Esophagus muscularis mucosa (tissue), 3 donors: Measurements from ENCODE around the gene HAGHL.

ENCODE experiments used
- POLR2A ChIP-seq: fragments of 450-650 bp; IDR thresholded peaks from one replicate; pipeline ENCODE4 v1.6.1; 2017; ENCODE audit warnings: antibody characterized with exemption, moderate library complexity, mild to moderate bottlenecking, low read depth
- POLR2AphosphoS5 ChIP-seq, 2 donors: sonication (generic); formaldehyde crosslinking; IDR thresholded peaks; one replicate each; pipeline ENCODE4 v1.6.1; 2017; ENCODE audit warnings: antibody characterized with exemption in 2 of 2
- TF ChIP-seq, protein P1 (sequence below), 3 experiments: fragments of 200-600 bp in 2 of 3; fragments of 450-650 bp in 1 of 3; sonication (generic) in 2 of 3; IDR thresholded peaks; one replicate each; pipeline ENCODE4 v1.5.1; 2017 to 2019; ENCODE audit warnings: antibody characterized with exemption in 3 of 3, mild to moderate bottlenecking in 2 of 3, moderate library complexity in 1 of 3

GRCh38 chr16:732332-732731 lies 5.4 kb downstream of the HAGHL start:
- TF ChIP-seq, protein P1, sequence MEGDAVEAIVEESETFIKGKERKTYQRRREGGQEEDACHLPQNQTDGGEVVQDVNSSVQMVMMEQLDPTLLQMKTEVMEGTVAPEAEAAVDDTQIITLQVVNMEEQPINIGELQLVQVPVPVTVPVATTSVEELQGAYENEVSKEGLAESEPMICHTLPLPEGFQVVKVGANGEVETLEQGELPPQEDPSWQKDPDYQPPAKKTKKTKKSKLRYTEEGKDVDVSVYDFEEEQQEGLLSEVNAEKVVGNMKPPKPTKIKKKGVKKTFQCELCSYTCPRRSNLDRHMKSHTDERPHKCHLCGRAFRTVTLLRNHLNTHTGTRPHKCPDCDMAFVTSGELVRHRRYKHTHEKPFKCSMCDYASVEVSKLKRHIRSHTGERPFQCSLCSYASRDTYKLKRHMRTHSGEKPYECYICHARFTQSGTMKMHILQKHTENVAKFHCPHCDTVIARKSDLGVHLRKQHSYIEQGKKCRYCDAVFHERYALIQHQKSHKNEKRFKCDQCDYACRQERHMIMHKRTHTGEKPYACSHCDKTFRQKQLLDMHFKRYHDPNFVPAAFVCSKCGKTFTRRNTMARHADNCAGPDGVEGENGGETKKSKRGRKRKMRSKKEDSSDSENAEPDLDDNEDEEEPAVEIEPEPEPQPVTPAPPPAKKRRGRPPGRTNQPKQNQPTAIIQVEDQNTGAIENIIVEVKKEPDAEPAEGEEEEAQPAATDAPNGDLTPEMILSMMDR (IDR thresholded peaks at IDR 0.05): no peak
- TF ChIP-seq POLR2A (no peak), POLR2AphosphoS5 (IDR thresholded peaks at IDR 0.05) (no peak)
